A549 treated with AZD2906 at 1 μM for 4 hours (cell line): Measurements from ENCODE around the gene GSX1. TPM values are rescaled to one million over a fixed set of nuclear protein-coding genes. Genes with fewer than 3 reads are reported as not detected.

Experiments used
- total RNA-seq: library from RNA; stranded (reverse); fragments of 200-300 nt; extraction: Qiagen RNA extraction; gene quantifications from 5 replicates; pipeline ENCODE4 v1.2.3, GENCODE V29; 2022

GSX1 gene
- total RNA-seq = not detected in 5 replicates

DNA sequence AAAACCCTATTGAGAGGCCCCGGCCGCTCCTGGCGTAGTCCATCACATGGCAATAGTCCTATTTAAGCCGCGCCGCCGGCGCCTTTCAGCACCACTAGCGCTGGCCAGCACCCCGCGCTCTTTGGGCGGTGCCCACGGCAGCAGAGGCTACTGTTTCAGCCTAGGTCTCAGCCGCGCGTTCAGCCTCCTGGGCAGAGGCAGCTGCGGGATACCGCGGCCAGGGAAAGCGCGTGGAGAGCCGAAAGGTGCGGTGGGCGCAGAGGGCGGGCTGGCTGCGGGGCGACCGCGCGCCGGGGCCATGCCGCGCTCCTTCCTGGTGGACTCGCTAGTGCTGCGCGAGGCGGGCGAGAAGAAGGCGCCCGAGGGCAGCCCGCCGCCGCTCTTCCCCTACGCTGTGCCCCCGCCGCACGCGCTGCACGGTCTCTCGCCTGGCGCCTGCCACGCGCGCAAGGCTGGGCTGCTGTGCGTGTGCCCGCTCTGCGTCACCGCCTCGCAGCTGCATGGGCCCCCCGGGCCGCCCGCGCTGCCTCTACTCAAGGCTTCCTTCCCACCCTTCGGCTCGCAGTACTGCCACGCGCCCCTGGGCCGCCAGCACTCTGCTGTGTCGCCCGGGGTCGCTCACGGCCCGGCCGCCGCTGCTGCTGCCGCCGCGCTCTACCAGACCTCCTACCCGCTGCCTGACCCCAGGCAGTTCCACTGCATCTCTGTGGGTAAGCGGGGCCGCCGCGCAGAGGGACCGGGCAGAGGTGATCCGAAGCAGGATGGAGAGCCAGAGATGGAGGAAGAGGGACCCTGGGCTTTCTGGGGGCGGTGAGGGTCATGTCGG lies at the start of gene GSX1:
Gene GSX1, plus strand, starts transcription at position 91 of the 826 bp plus-strand sequence. Its CDS starts 208 bp downstream, at position 299.

Other genes with a start within 250 kb of the GSX1 start
- 3.3 to 4.5 TPM (median 3.8 TPM) in 5 replicates for gene LNX2, start 172.0 kb upstream of the GSX1 start, total RNA-seq
- 140 to 167 TPM (median 151 TPM) in 5 replicates for gene POLR1D, start 170.6 kb upstream of the GSX1 start, total RNA-seq
- 0.03 to 0.12 TPM (median 0.06 TPM) in 5 replicates for gene PDX1, start 127.5 kb downstream of the GSX1 start, total RNA-seq
- 0.64 to 1.1 TPM (median 0.76 TPM) in 5 replicates for gene CDX2, start 176.8 kb downstream of the GSX1 start, total RNA-seq
- gene URAD, start 196.2 kb downstream of the GSX1 start, total RNA-seq = not detected in 5 replicates